CD4-positive, CD25-positive, alpha-beta regulatory T cell (primary cell): Measurements from ENCODE around the gene CEACAM3. TPM values are rescaled to one million over a fixed set of nuclear protein-coding genes. Genes with fewer than 3 reads are reported as not detected.
A peak's percentile ranks its signal among the peaks of the same experiment; 100 is the strongest.

ENCODE experiments used
- ATAC-seq, 2 donors: fragments of 150-1000 bp; cut with Tn5 transposase; one replicate each; pipeline ENCODE4 v1.10.0; 2021; ENCODE audit warnings: low read depth in 2 of 2, moderate number of reproducible peaks in 2 of 2, moderate library complexity in 1 of 2
- DNase-seq, 3 donors: peaks; one replicate each; pipeline versions ENCODE4 v3.0.0 to v3.0.0-alpha.2; 2012 to 2022; ENCODE audit warnings: mixed read lengths in 1 of 3
- H3K27ac ChIP-seq: one replicate; pipeline ENCODE4 v1.7.0; 2013; ENCODE audit warnings: mild to moderate bottlenecking, low read length; ENCODE audit not compliant: insufficient read depth, poor library complexity, severe bottlenecking
- H3K27me3 ChIP-seq: one replicate; pipeline ENCODE4 v1.7.0; 2013; ENCODE audit warnings: low read length; ENCODE audit not compliant: control insufficient read depth, insufficient read depth
- H3K36me3 ChIP-seq: one replicate; pipeline ENCODE4 v1.7.0; 2013; ENCODE audit warnings: mild to moderate bottlenecking, low read length, moderate library complexity; ENCODE audit not compliant: control insufficient read depth, insufficient read depth
- H3K4me1 ChIP-seq: 2 replicates; pipeline ENCODE4 v1.7.0; 2013; ENCODE audit warnings: mild to moderate bottlenecking, low read length; ENCODE audit not compliant: insufficient read depth, control insufficient read depth, poor library complexity, severe bottlenecking
- H3K4me3 ChIP-seq: one replicate; pipeline ENCODE4 v1.7.0; 2013; ENCODE audit warnings: low read depth, mild to moderate bottlenecking, low read length, moderate library complexity
- H3K9me3 ChIP-seq, 2 experiments: 1 replicate in 1 of 2; 2 replicates in 1 of 2; pipeline ENCODE4 v1.7.0; 2013; ENCODE audit warnings: low read length in 2 of 2, mild to moderate bottlenecking in 1 of 2, moderate library complexity in 1 of 2; ENCODE audit not compliant: control insufficient read depth in 2 of 2
- H3K27ac Mint-ChIP-seq, 3 donors: one replicate each; pipeline ENCODE4 v1.8.0; 2020 to 2022; ENCODE audit warnings: mild to moderate bottlenecking in 3 of 3, mixed read lengths in 3 of 3, moderate library complexity in 2 of 3
- H3K27me3 Mint-ChIP-seq: one replicate; pipeline ENCODE4 v1.8.0; 2022; ENCODE audit warnings: mild to moderate bottlenecking, mixed read lengths
- H3K36me3 Mint-ChIP-seq: one replicate; pipeline ENCODE4 v1.8.0; 2020; ENCODE audit warnings: mixed read lengths
- H3K4me1 Mint-ChIP-seq, 4 donors: one replicate each; pipeline ENCODE4 v1.8.0; 2020 to 2022; ENCODE audit warnings: mixed read lengths in 4 of 4, mild to moderate bottlenecking in 1 of 4
- H3K4me3 Mint-ChIP-seq, 4 donors: one replicate each; pipeline ENCODE4 v1.8.0; 2020 to 2022; ENCODE audit warnings: mild to moderate bottlenecking in 4 of 4, mixed read lengths in 4 of 4, moderate library complexity in 3 of 4
- H3K9me3 Mint-ChIP-seq, 7 donors: one replicate each; pipeline ENCODE4 v1.8.0; 2020 to 2022; ENCODE audit warnings: mixed read lengths in 7 of 7, mild to moderate bottlenecking in 3 of 7, moderate library complexity in 2 of 7
- polyA plus RNA-seq, 4 donors: library from polyadenylated mRNA; unstranded; fragments of 300-500 nt; fragmentation: Illumina TruSeq; gene quantifications; one replicate each; pipeline ENCODE4 v1.2.3, GENCODE V29; 2021
- total RNA-seq: library from RNA; stranded (reverse); gene quantifications from one replicate; pipeline ENCODE4 v1.2.3, GENCODE V29; 2022

CEACAM3 gene
- total and polyA plus RNA-seq, 5 donors from 2014 or later, result not detected

DNA sequence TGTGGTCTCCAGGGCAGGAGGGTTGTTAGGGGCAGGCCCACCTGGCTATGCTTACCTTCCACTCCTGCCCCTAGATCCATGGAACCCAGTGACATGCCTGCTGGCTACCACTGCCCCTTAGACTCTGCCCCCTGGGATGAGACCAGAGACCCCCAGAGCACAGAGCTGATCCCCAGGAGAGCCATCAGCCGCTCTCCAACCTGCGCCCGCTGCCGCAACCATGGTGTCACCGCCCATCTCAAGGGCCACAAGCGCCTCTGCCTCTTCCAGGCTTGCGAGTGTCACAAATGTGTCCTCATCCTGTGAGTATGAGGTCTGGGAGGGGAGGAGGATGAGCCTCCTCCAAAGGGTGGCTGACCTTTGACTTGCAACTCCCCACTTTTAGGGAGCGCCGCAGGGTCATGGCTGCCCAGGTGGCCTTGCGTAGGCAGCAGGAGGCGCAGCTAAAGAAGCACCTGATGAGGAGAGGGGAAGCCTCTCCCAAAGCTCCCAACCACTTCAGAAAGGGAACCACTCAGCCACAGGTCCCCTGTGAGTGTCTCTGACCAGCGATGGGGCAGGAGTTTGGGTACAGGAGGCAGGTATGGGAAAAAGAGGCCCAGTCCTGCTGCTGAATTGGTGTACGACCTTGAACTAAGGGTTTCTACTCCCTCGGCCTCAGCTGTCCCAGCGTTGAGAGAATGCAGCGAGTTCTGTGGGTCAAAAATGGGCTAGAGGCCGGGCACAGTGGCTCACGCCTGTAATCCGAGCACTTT, 51.1 kb downstream of the CEACAM3 start:
- no peak overlapping the region for H3K27ac Mint-ChIP-seq

DNA sequence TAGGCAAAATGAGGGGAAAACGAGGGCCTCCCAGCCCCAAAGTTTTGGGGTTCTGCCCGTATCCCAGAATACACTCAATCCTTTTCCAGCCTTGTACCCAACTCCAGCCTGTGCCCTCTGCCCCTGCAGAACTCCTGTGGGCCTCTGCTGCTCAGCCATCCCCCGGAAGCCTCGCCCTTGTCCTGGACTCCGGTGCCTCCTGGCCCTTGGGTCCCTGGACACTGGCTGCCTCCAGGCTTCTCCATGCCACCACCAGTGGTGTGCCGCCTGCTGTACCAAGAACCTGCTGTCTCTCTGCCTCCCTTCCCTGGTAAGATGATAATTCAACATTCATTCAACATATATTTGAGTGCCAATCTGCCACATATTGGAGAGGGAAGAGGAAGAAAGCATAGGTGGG, 52.3 kb downstream of the CEACAM3 start:
- H3K4me3 ChIP-seq, result no peak overlapping the region
- H3K9me3 ChIP-seq, result no peaks in the 10 kb centered on the region
- H3K4me1 ChIP-seq, result no peaks in the 10 kb centered on the region
- no peaks in the 10 kb centered on the region for H3K4me1 Mint-ChIP-seq
- no peaks in the 10 kb centered on the region for H3K36me3 ChIP-seq
- H3K4me3 Mint-ChIP-seq, result no peak overlapping the region
- ATAC-seq (no peak), DNase-seq (no peak)
- no peak overlapping the region for H3K27ac Mint-ChIP-seq
- no peak overlapping the region for H3K27ac ChIP-seq
- H3K27me3 ChIP-seq, result peaks cover 3% of the 10 kb centered on the region
- no peaks in the 10 kb centered on the region for H3K36me3 Mint-ChIP-seq
- peaks cover 32% of the 10 kb centered on the region for H3K27me3 Mint-ChIP-seq
- no peaks in the 10 kb centered on the region for H3K9me3 Mint-ChIP-seq

More for the DNA sequence above, 51.1 kb downstream of the CEACAM3 start:
- Histone ChIP-seq H3K9me3 (no peaks in the 10 kb centered on the region), H3K36me3 (no peaks in the 10 kb centered on the region), H3K4me3 (no peak overlapping the region), H3K27ac (no peak overlapping the region), H3K4me1 (no peaks in the 10 kb centered on the region), H3K27me3 (peaks cover under 1% of the 10 kb centered on the region)
- H3K4me1 Mint-ChIP-seq, result no peaks in the 10 kb centered on the region
- H3K36me3 Mint-ChIP-seq, result no peaks in the 10 kb centered on the region
- no peaks in the 10 kb centered on the region for H3K9me3 Mint-ChIP-seq
- peaks cover 30% of the 10 kb centered on the region for H3K27me3 Mint-ChIP-seq
- H3K4me3 Mint-ChIP-seq, result no peak overlapping the region
- no peak for DNase-seq
- ATAC-seq, result no peak

DNA sequence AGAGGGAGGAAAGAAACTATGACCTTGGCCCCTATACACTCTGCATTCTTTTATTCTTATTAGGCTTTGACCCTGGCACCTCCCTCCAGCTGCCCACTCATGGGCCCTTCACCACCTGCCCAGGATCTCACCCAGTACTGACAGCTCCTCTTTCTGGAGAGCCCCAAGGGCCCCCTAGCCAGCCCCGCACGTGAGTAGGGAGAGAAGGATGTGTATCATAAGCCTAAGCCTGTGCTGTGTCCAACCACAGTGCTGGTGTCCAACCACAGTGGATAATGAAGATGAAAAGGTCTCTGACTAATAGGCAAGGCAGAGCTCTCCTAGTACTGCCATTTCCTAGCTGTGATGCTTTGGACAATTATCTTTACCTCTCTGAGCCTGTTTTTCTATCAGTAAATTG, 52.7 kb downstream of the CEACAM3 start:
- Mint-ChIP-seq H3K9me3 (no peaks in the 10 kb centered on the region), H3K36me3 (no peaks in the 10 kb centered on the region), H3K4me3 (no peak overlapping the region), H3K27ac (peak overlapping the region in 1 of 3 donors; percentile 88), H3K4me1 (no peaks in the 10 kb centered on the region), H3K27me3 (peaks cover 34% of the 10 kb centered on the region)
- H3K27ac ChIP-seq, result no peak overlapping the region
- H3K4me1 ChIP-seq, result no peaks in the 10 kb centered on the region
- no peak overlapping the region for H3K4me3 ChIP-seq
- peaks cover 6% of the 10 kb centered on the region for H3K27me3 ChIP-seq
- no peaks in the 10 kb centered on the region for H3K9me3 ChIP-seq
- no peaks in the 10 kb centered on the region for H3K36me3 ChIP-seq
- DNase-seq (no peak), ATAC-seq (no peak)

DNA sequence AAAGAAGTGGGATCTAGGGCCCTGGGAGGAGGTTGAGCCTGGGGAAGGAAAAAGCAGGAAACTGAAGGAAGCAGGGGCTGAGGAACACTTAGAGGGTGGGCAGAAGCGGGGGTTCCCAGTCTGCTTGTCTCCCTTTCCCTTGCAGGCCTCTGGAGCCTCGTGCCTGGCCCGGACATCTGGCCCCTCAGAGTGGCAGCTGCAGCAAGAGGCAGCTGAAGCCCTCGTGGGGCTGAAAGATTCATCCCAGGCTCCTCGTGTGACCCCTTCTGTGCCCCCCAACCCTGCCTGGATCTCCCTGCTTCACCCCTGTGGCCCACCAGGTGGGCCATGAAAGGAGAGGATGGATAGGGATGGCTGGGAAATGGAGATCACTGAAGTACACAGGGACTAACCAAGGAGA, 54.0 kb downstream of the CEACAM3 start:
- Histone ChIP-seq H3K4me3 (no peak overlapping the region), H3K27me3 (peaks cover 11% of the 10 kb centered on the region), H3K27ac (no peak overlapping the region), H3K4me1 (no peaks in the 10 kb centered on the region), H3K36me3 (no peaks in the 10 kb centered on the region), H3K9me3 (no peaks in the 10 kb centered on the region)
- H3K4me3 Mint-ChIP-seq, result no peak overlapping the region
- peaks cover 34% of the 10 kb centered on the region for H3K27me3 Mint-ChIP-seq
- DNase-seq (no peak), ATAC-seq (no peak)
- no peaks in the 10 kb centered on the region for H3K9me3 Mint-ChIP-seq
- no peak overlapping the region for H3K27ac Mint-ChIP-seq
- no peaks in the 10 kb centered on the region for H3K4me1 Mint-ChIP-seq
- no peaks in the 10 kb centered on the region for H3K36me3 Mint-ChIP-seq

DNA sequence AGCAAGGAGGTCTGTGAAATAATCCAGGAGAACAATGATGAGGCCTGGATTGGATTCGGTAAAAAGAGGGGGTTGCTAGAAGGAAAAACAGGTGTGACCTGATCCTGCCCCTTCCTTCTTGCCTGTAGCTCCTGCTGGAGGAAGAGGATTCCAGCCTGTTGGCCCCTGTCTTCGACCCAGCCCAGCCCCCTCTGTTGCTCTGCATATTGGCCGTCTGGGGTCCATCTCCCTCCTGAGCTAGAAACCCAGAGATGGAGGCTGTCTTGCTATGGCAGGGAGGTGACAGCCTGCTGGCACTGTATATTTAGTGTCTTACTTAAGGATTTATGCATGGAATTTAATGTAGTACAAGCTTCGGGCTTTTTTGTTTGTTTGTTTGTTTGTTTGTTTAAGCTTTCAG, 55.1 kb downstream of the CEACAM3 start:
- no peak overlapping the region for H3K27ac Mint-ChIP-seq
- no peak overlapping the region for H3K27ac ChIP-seq
- H3K27me3 Mint-ChIP-seq, result peaks cover 34% of the 10 kb centered on the region
- ATAC-seq, result no peak
- no peaks in the 10 kb centered on the region for H3K4me1 ChIP-seq
- no peaks in the 10 kb centered on the region for H3K9me3 ChIP-seq
- H3K27me3 ChIP-seq, result peaks cover 11% of the 10 kb centered on the region
- no peaks in the 10 kb centered on the region for H3K4me1 Mint-ChIP-seq
- H3K36me3 Mint-ChIP-seq, result no peaks in the 10 kb centered on the region
- no peak overlapping the region for H3K4me3 Mint-ChIP-seq
- H3K36me3 ChIP-seq, result no peaks in the 10 kb centered on the region
- DNase-seq, result no peak
- H3K9me3 Mint-ChIP-seq, result no peaks in the 10 kb centered on the region
- no peak overlapping the region for H3K4me3 ChIP-seq

DNA sequence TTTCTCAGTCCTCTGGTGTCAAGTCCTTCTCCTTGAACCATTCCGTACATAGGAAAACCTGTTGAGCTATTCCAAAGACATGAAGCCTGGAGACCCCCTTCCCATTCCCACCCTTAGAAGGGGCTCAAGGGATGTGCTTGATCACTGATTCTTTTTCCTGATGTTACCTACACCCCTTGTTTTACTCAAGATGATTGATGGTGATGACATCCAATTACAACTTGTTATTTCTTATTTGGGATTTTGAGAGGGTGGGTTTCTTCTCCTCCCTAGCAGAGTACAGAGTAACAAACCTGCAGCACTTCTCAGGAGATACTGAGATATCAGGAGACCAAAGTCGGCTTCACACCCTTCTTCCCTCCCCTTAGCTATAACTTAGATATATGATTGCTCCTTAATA, 57.0 kb downstream of the CEACAM3 start:
- no peak for DNase-seq
- H3K4me3 ChIP-seq, result no peak overlapping the region
- no peak overlapping the region for H3K27ac ChIP-seq
- ATAC-seq, result no peak
- H3K4me3 Mint-ChIP-seq, result no peak overlapping the region
- H3K27ac Mint-ChIP-seq, result no peak overlapping the region
- H3K27me3 Mint-ChIP-seq, result peaks cover 30% of the 10 kb centered on the region
- peaks cover 11% of the 10 kb centered on the region for H3K27me3 ChIP-seq
- H3K9me3 Mint-ChIP-seq, result no peaks in the 10 kb centered on the region
- H3K36me3 ChIP-seq, result no peaks in the 10 kb centered on the region
- no peaks in the 10 kb centered on the region for H3K9me3 ChIP-seq
- H3K4me1 Mint-ChIP-seq, result no peaks in the 10 kb centered on the region
- no peaks in the 10 kb centered on the region for H3K36me3 Mint-ChIP-seq
- H3K4me1 ChIP-seq, result no peaks in the 10 kb centered on the region

DNA sequence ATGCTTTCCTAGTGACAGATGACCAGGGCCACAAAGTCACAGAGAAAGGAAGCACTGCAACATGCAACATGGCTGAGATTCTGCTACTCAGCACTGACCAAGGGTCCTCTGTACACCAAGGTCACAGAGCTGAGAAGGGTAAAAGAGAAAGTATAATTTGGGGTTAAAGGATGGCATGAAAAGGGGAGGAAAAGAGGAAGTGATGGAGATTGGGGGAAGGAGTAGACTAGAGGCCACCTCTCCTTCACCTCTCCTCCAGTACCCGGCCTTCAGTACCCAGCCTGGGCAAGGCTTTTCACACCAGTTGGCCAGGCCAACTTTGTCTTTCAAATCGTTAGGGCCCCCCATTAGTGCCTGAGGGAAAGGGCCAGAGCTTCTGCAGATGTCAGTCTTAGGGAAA, 57.4 kb downstream of the CEACAM3 start:
- no peaks in the 10 kb centered on the region for H3K4me1 Mint-ChIP-seq
- peaks cover 11% of the 10 kb centered on the region for H3K27me3 ChIP-seq
- no peaks in the 10 kb centered on the region for H3K9me3 Mint-ChIP-seq
- H3K4me3 Mint-ChIP-seq, result no peak overlapping the region
- ATAC-seq (no peak), DNase-seq (no peak)
- H3K9me3 ChIP-seq, result no peaks in the 10 kb centered on the region
- H3K36me3 ChIP-seq, result no peaks in the 10 kb centered on the region
- no peaks in the 10 kb centered on the region for H3K4me1 ChIP-seq
- no peak overlapping the region for H3K27ac ChIP-seq
- H3K27ac Mint-ChIP-seq, result peak overlapping the region in 1 of 3 donors; percentile 64
- no peaks in the 10 kb centered on the region for H3K36me3 Mint-ChIP-seq
- H3K27me3 Mint-ChIP-seq, result peaks cover 25% of the 10 kb centered on the region
- no peak overlapping the region for H3K4me3 ChIP-seq

DNA sequence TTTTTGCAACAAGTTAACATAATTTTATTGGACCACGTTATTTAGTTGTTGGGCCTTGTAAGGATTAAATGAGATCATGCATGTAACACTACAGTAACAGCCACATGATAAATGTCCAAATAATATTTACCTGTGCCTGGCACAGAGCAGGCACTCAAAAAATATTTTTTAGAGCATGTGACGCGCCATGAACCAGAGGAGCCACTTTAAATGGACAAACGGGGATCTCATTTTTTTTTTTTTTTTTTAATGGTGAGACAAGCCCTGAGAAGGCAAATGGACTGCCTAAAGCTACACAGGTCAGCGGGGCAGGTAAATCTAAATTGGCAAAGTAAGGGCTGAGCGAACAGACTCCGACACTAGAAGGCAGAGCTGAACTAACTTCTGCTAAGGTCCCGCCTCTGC, 62.8 kb downstream of the CEACAM3 start:
- H3K36me3 Mint-ChIP-seq, result peaks cover 29% of the 10 kb centered on the region
- H3K9me3 Mint-ChIP-seq, result peaks cover 0 to 1% (median 0%) of the 10 kb centered on the region in 7 donors
- ATAC-seq (no peak), DNase-seq (no peak)
- no peaks in the 10 kb centered on the region for H3K27me3 Mint-ChIP-seq
- Histone ChIP-seq H3K9me3 (no peaks in the 10 kb centered on the region), H3K36me3 (peaks cover 28% of the 10 kb centered on the region), H3K4me1 (peaks cover 45% of the 10 kb centered on the region), H3K27ac (peak overlapping the region; percentile 98), H3K4me3 (peak overlapping the region; percentile 85), H3K27me3 (peaks cover 4% of the 10 kb centered on the region)
- peak overlapping the region; percentile 76 to 98 (median 95) for H3K27ac Mint-ChIP-seq
- peak overlapping the region; percentile 85 to 96 (median 92) for H3K4me3 Mint-ChIP-seq
- peaks cover 0 to 49% (median 27%) of the 10 kb centered on the region in 4 donors for H3K4me1 Mint-ChIP-seq
